Muscle of arm (tissue), 12 donors: ENCODE results near the gene KCNT1. TPM values are rescaled to one million over a fixed set of nuclear protein-coding genes. Genes with fewer than 3 reads are reported as not detected.

Experiments
- DNase-seq: peaks from one replicate; pipeline ENCODE4 v3.0.0-alpha.2; 2013
- polyA plus RNA-seq, 12 donors: library from polyadenylated mRNA; unstranded; fragments of 120-200 nt; gene quantifications; one replicate each; pipeline ENCODE4 v1.2.1, GENCODE V29; 2013; ENCODE audit not compliant: insufficient read length in 12 of 12

KCNT1 gene
- polyA plus RNA-seq, 12 donors: 4.4 to 13.2 (median 8.2) TPM; not detected in 1

- no peak for DNase-seq
Measured at GRCh38 chr9:135780086-135780485, 78.1 kb downstream of the KCNT1 start.

- DNase-seq: no peak
Measured at GRCh38 chr9:135780626-135781025, 78.6 kb downstream of the KCNT1 start.

- DNase-seq: no peak
Measured at GRCh38 chr9:135782946-135783345, 81.0 kb downstream of the KCNT1 start.

GRCh38 chr9:135783540-135784245, 81.7 kb downstream of the KCNT1 start:
- DNase-seq: no peak

- no peak for DNase-seq
Measured at GRCh38 chr9:135785013-135785575, 83.1 kb downstream of the KCNT1 start.

GRCh38 chr9:135786146-135786690, 84.2 kb downstream of the KCNT1 start:
- DNase-seq: no peak

GRCh38 chr9:135787317-135787716, 85.3 kb downstream of the KCNT1 start:
- no peak for DNase-seq

- DNase-seq: no peak
Measured at GRCh38 chr9:135787776-135788575, 86.0 kb downstream of the KCNT1 start.

GRCh38 chr9:135788576-135789300, 86.8 kb downstream of the KCNT1 start:
- DNase-seq: no peak

GRCh38 chr9:135789838-135790291, 87.9 kb downstream of the KCNT1 start:
- DNase-seq: no peak

- DNase-seq: no peak
Measured at GRCh38 chr9:135790356-135790755, 88.4 kb downstream of the KCNT1 start.

GRCh38 chr9:135790850-135791249, 88.9 kb downstream of the KCNT1 start:
- DNase-seq: no peak

- DNase-seq: no peak
Measured at GRCh38 chr9:135791431-135792267, 89.7 kb downstream of the KCNT1 start.

GRCh38 chr9:135792268-135793128, 90.5 kb downstream of the KCNT1 start:
- DNase-seq: no peak

- DNase-seq: no peak
Measured at GRCh38 chr9:135793221-135794056, 91.5 kb downstream of the KCNT1 start.

- DNase-seq: no peak
Measured at GRCh38 chr9:135794057-135794335, 92.0 kb downstream of the KCNT1 start.

GRCh38 chr9:135794361-135794885, 92.4 kb downstream of the KCNT1 start:
- no peak for DNase-seq

- DNase-seq: no peak
Measured at GRCh38 chr9:135795391-135795790, 93.4 kb downstream of the KCNT1 start.
